RPMI8226 (cell line): ENCODE data around the gene CCDC97.
"Not testable (repeated sequence)": the region's sequence is repeated elsewhere in the genome, so short reads cannot be mapped to it uniquely, and the experiment has no call there.

Experiments
- DNase-seq: peaks from one replicate; pipeline ENCODE4 v3.0.0-alpha.2; 2015

CCDC97 gene

GRCh38 chr19:41364524-41365391, 54.8 kb downstream of the CCDC97 start:
- DNase-seq: peak; percentile 26

GRCh38 chr19:41366089-41366488, 56.1 kb downstream of the CCDC97 start:
- no peak for DNase-seq

GRCh38 chr19:41367848-41368301, 57.9 kb downstream of the CCDC97 start:
- no peak for DNase-seq

- no peak for DNase-seq
These were observed 59.8 kb downstream of the CCDC97 start for GRCh38 chr19:41369769-41370168.

- not testable (repeated sequence) for DNase-seq
These were observed 61.1 kb downstream of the CCDC97 start for GRCh38 chr19:41371119-41371518.

GRCh38 chr19:41371541-41371940, 61.6 kb downstream of the CCDC97 start:
- no peak for DNase-seq

- DNase-seq: no peak
These were observed 62.5 kb downstream of the CCDC97 start for GRCh38 chr19:41372501-41372900.

GRCh38 chr19:41373993-41374392, 64.0 kb downstream of the CCDC97 start:
- DNase-seq: no peak
